A549 (cell line): ENCODE results near the gene PTPRCAP. TPM values are rescaled to one million over a fixed set of nuclear protein-coding genes. Genes with fewer than 3 reads are reported as not detected.

Source experiments
- ATAC-seq, 2 experiments: fragments of 200-7000 bp in 1 of 2; fragments of >200 bp in 1 of 2; cut with Nextera tagmentation in 1 of 2; cut with Tn5 transposase in 1 of 2; 3 replicates each; pipeline versions ENCODE4 v1.8.0 to v1.9.1; 2018 to 2020; ENCODE audit warnings: mild to moderate bottlenecking in 1 of 2, moderate library complexity in 1 of 2
- CTCF ChIA-PET: fragments of 300-600 bp; sonication (Branson Sonifier 250); formaldehyde crosslinking; extraction: SDS; loops from one replicate; lab custom pipeline; 2021; ENCODE audit warnings: antibody characterized with exemption, inconsistent platforms; lab: Yijun Ruan, JAX
- POLR2A ChIA-PET: fragments of 350-600 bp; formaldehyde crosslinking; extraction: SDS; loops from one replicate; lab custom pipeline; 2021; ENCODE audit warnings: antibody characterized with exemption, inconsistent platforms; lab: Yijun Ruan, JAX
- DNase-seq, 2 experiments: peaks; one replicate each; pipeline versions ENCODE4 v3.0.0 to v3.0.0-alpha.2; 2011 to 2016; ENCODE audit warnings: low read depth in 1 of 2, low spot score in 1 of 2
- FAIRE-seq: peaks from 2 replicates; lab custom pipeline; 2011; peaks lifted over from hg19 to GRCh38; lab: Jason Lieb, UNC
- H3K27ac ChIP-seq, 2 experiments: fragments of >200 bp; sonication (Bioruptor Twin); formaldehyde crosslinking; 3 replicates each; pipeline ENCODE4 v1.5.1; 2016 to 2017
- H3K4me1 ChIP-seq: fragments of >200 bp; sonication (Bioruptor Twin); formaldehyde crosslinking; 3 replicates; pipeline ENCODE4 v1.6.1; 2016
- H3K4me2 ChIP-seq: fragments of >200 bp; sonication (Bioruptor Twin); formaldehyde crosslinking; 3 replicates; pipeline ENCODE4 v1.6.1; 2016
- H3K4me3 ChIP-seq: fragments of >200 bp; sonication (Bioruptor Twin); formaldehyde crosslinking; 3 replicates; pipeline ENCODE4 v1.5.1; 2016
- H3K9me3 ChIP-seq: fragments of >200 bp; sonication (Bioruptor Twin); formaldehyde crosslinking; 3 replicates; pipeline ENCODE4 v1.6.1; 2016
- ATOH8 ChIP-seq: fragments of 250-450 bp; sonication (Bioruptor Pico); IDR thresholded peaks from 2 replicates; pipeline ENCODE4 v1.5.0; 2020; ENCODE audit warnings: low read depth, mild to moderate bottlenecking, moderate library complexity
- BHLHE40 ChIP-seq: IDR thresholded peaks from 2 replicates; pipeline ENCODE4 v1.6.1; 2012; ENCODE audit warnings: low read depth, low read length, inconsistent platforms
- CHD4 ChIP-seq: fragments of 200-600 bp; sonication (generic); IDR thresholded peaks from 2 replicates; pipeline ENCODE4 v1.6.1; 2016; ENCODE audit warnings: antibody characterized with exemption, mild to moderate bottlenecking, borderline replicate concordance
- E2F6 ChIP-seq: IDR thresholded peaks from 2 replicates; pipeline ENCODE4 v1.6.1; 2012; ENCODE audit warnings: low read depth, borderline replicate concordance
- EHF ChIP-seq: fragments of 250-450 bp; sonication (Bioruptor Pico); IDR thresholded peaks from 2 replicates; pipeline ENCODE4 v1.5.0; 2020; ENCODE audit warnings: mild to moderate bottlenecking
- ESRRA ChIP-seq: fragments of 150-350 bp; IDR thresholded peaks from 2 replicates; pipeline ENCODE4 v1.6.1; 2014; ENCODE audit warnings: mild to moderate bottlenecking, low read length, borderline replicate concordance
- FOSB ChIP-seq: fragments of 250-450 bp; sonication (Bioruptor Pico); IDR thresholded peaks from 2 replicates; pipeline ENCODE4 v1.5.0; 2020; ENCODE audit warnings: mild to moderate bottlenecking, moderate library complexity
- FOSL2 ChIP-seq, 2 experiments: fragments of 450-650 bp in 1 of 2; fragments of >200 bp in 1 of 2; sonication (Bioruptor Twin) in 1 of 2; formaldehyde crosslinking; IDR thresholded peaks; 2 replicates each; pipeline versions ENCODE4 v1.5.0 to v1.6.1; 2016 to 2020; ENCODE audit warnings: mild to moderate bottlenecking in 1 of 2, moderate library complexity in 1 of 2
- HDAC2 ChIP-seq: fragments of 200-600 bp; sonication (generic); IDR thresholded peaks from 2 replicates; pipeline ENCODE4 v1.6.1; 2016
- HEYL ChIP-seq: fragments of 250-450 bp; sonication (Bioruptor Pico); IDR thresholded peaks from 2 replicates; pipeline ENCODE4 v1.8.0; 2021; ENCODE audit warnings: mild to moderate bottlenecking, moderate library complexity
- HMGXB4 ChIP-seq: fragments of 250-450 bp; sonication (Bioruptor Pico); IDR thresholded peaks from 2 replicates; pipeline ENCODE4 v1.5.0; 2021; ENCODE audit warnings: mild to moderate bottlenecking, moderate library complexity, borderline replicate concordance
- HOXB13 ChIP-seq: fragments of 250-450 bp; sonication (Bioruptor Pico); IDR thresholded peaks from 2 replicates; pipeline ENCODE4 v1.5.0; 2020; ENCODE audit warnings: low read depth, mild to moderate bottlenecking, moderate library complexity
- JUNB ChIP-seq: fragments of >200 bp; sonication (Bioruptor Twin); formaldehyde crosslinking; IDR thresholded peaks from 2 replicates; pipeline ENCODE4 v1.6.1; 2016
- KDM1A ChIP-seq: fragments of 200-600 bp; sonication (generic); IDR thresholded peaks from 2 replicates; pipeline ENCODE4 v1.6.1; 2016; ENCODE audit warnings: low read depth, mild to moderate bottlenecking
- MAFK ChIP-seq: fragments of 450-650 bp; IDR thresholded peaks from 2 replicates; pipeline ENCODE4 v1.6.1; 2014; ENCODE audit not compliant: partially characterized antibody
- MAZ ChIP-seq: fragments of 150-350 bp; IDR thresholded peaks from 2 replicates; pipeline ENCODE4 v1.6.1; 2014; ENCODE audit warnings: antibody characterized with exemption, low read depth, low read length, borderline replicate concordance
- MYC ChIP-seq: IDR thresholded peaks from 2 replicates; pipeline ENCODE4 v1.6.1; 2012; ENCODE audit warnings: mild to moderate bottlenecking, inconsistent platforms, low read length, improper control_type of control experiment, borderline replicate concordance
- NPAS2 ChIP-seq: fragments of 250-450 bp; sonication (Bioruptor Pico); IDR thresholded peaks from 2 replicates; pipeline ENCODE4 v1.8.0; 2022; ENCODE audit warnings: mild to moderate bottlenecking, moderate library complexity, borderline replicate concordance
- NR3C1 ChIP-seq: fragments of >200 bp; sonication (Bioruptor Twin); formaldehyde crosslinking; IDR thresholded peaks from 3 replicates; pipeline ENCODE4 v1.6.1; 2017
- PBX3 ChIP-seq: IDR thresholded peaks from 2 replicates; pipeline ENCODE4 v1.6.1; 2012
- POLR2A ChIP-seq: IDR thresholded peaks from 2 replicates; pipeline ENCODE4 v1.6.1; 2012; ENCODE audit warnings: mild to moderate bottlenecking, low read length
- POLR2AphosphoS2 ChIP-seq: conservative IDR thresholded peaks from 2 replicates; pipeline ENCODE4 v1.6.1; 2012; ENCODE audit warnings: low read length, improper control_type of control experiment, inconsistent platforms
- RAD21 ChIP-seq, 2 experiments: fragments of >200 bp in 1 of 2; sonication (Bioruptor Twin) in 1 of 2; formaldehyde crosslinking in 1 of 2; IDR thresholded peaks in 1 of 2; conservative IDR thresholded peaks in 1 of 2; 2 replicates in 1 of 2; 3 replicates in 1 of 2; pipeline ENCODE4 v1.6.1; 2012 to 2018; ENCODE audit warnings: inconsistent platforms in 1 of 2
- RNF2 ChIP-seq: fragments of 200-600 bp; sonication (generic); IDR thresholded peaks from 2 replicates; pipeline ENCODE4 v1.6.1; 2016; ENCODE audit warnings: low read depth, mild to moderate bottlenecking, antibody characterized with exemption, moderate library complexity, borderline replicate concordance
- SMC3 ChIP-seq: fragments of >200 bp; sonication (Bioruptor Twin); formaldehyde crosslinking; IDR thresholded peaks from 3 replicates; pipeline ENCODE4 v1.6.1; 2018; ENCODE audit warnings: inconsistent platforms
- TFCP2L1 ChIP-seq: fragments of 250-450 bp; sonication (Bioruptor Pico); IDR thresholded peaks from 2 replicates; pipeline ENCODE4 v1.5.0; 2021; ENCODE audit warnings: mild to moderate bottlenecking
- TP53 ChIP-seq: fragments of 250-450 bp; sonication (Bioruptor Pico); IDR thresholded peaks from 2 replicates; pipeline ENCODE4 v1.5.0; 2021; ENCODE audit warnings: mild to moderate bottlenecking, moderate library complexity
- ZFP36 ChIP-seq: fragments of 450-650 bp; IDR thresholded peaks from 2 replicates; pipeline ENCODE4 v1.6.1; 2014; ENCODE audit warnings: borderline replicate concordance; ENCODE audit not compliant: partially characterized antibody
- WGBS: methylation state at CpG from one replicate; pipeline ENCODE4 v1.1.6; 2017; ENCODE audit errors: missing lambda C conversion rate; 5-methylcytosine and 5-hydroxymethylcytosine counted together
- polyA plus RNA-seq, 4 experiments: library from polyadenylated mRNA; depleted of rRNA in 3 of 4; stranded (reverse); fragments of >200 nt; fragmentation: RNase III in 1 of 4; extraction: RNeasy Plus Mini Kit Qiagen cat#74134 plus additional on column Dnase treatment in 1 of 4; gene quantifications; 2 replicates in 3 of 4; 3 replicates in 1 of 4; pipeline ENCODE4 v1.2.3, GENCODE V29; 2011 to 2017

Gene PTPRCAP
- polyA plus RNA-seq, 2 of the 4 experiments (the other 2 are of a cell fraction): 0.34 to 0.56 TPM

GRCh38 chr11:67432655-67433349 is 4.7 kb downstream of the PTPRCAP start:
- 87% methylated on average over 19 of the region's 22 CpGs for WGBS
- ATAC-seq (no peak), DNase-seq (no peak), FAIRE-seq (no peak)
- no peak overlapping the region for H3K4me3 ChIP-seq
- H3K4me1 ChIP-seq: peaks cover 19% of the 10 kb centered on the region; the same call in 2 of the 3 replicates
- H3K4me2 ChIP-seq: no peak overlapping the region
- H3K27ac ChIP-seq: no peak overlapping the region
- ChIA-PET POLR2A (interaction anchor here (0.5 kb wide), 2 partner anchors 28 kb away, joined by 3 read pairs; no protein-coding TSS in a partner anchor), CTCF (interaction anchor here (1.0 to 1.2 kb wide), 2 partner anchors 50 to 73 kb away, joined by 3 to 4 read pairs; partner anchors contain the start of gene PITPNM1)
- H3K9me3 ChIP-seq: no peaks in the 10 kb centered on the region
- TF ChIP-seq FOSB (CRISPR knock-in tag) (no peak), MAFK (no peak), ATOH8 (CRISPR knock-in tag) (no peak), ESRRA (no peak), E2F6 (no peak), KDM1A (no peak), JUNB (no peak), NPAS2 (no peak), EHF (CRISPR knock-in tag) (no peak), POLR2A (no peak), RAD21 (conservative IDR thresholded peaks at IDR 0.05 in 1 of 2, IDR thresholded peaks at IDR 0.05 in 1 of 2) (no peak), TP53 (CRISPR knock-in tag) (no peak), MYC (no peak), RNF2 (no peak), SMC3 (no peak), ZFP36 (no peak)
- TF ChIP-seq, all 56 proteins: peak for 0

- WGBS: 86% methylated on average over 24 of the region's 24 CpGs
- POLR2A ChIA-PET: no interaction called here
- FAIRE-seq: no peak
Observed at GRCh38 chr11:67431346-67432249, 5.9 kb downstream of the PTPRCAP start.

More at GRCh38 chr11:67431346-67432249, 5.9 kb downstream of the PTPRCAP start:
- H3K27ac ChIP-seq: no peak overlapping the region
- H3K4me1 ChIP-seq: peaks cover 19% of the 10 kb centered on the region; the same call in 2 of the 3 replicates
- no peak for ATAC-seq
- TF ChIP-seq TFCP2L1 (no peak), MAFK (no peak), CHD4 (no peak), HDAC2 (no peak), BHLHE40 (no peak), MYC (no peak), NR3C1 (no peak), HMGXB4 (CRISPR knock-in tag) (no peak), MAZ (no peak), HOXB13 (CRISPR knock-in tag) (no peak), PBX3 (no peak), POLR2AphosphoS2 (no peak), RAD21 (conservative IDR thresholded peaks at IDR 0.05 in 1 of 2, IDR thresholded peaks at IDR 0.05 in 1 of 2) (no peak), FOSL2 (IDR thresholded peaks at IDR 0.05) (no peak), FOSL2 (CRISPR knock-in tag; IDR thresholded peaks at IDR 0.05) (no peak), HEYL (CRISPR knock-in tag) (no peak)
- H3K9me3 ChIP-seq: no peaks in the 10 kb centered on the region
- H3K4me3 ChIP-seq: no peak overlapping the region
- no peak for DNase-seq
- H3K4me2 ChIP-seq: no peak overlapping the region
- CTCF ChIA-PET: interaction anchor here (0.7 to 1.6 kb wide), 2 partner anchors 26 to 50 kb away, joined by 3 to 5 read pairs; no protein-coding TSS in a partner anchor
